HL-60 (cell line): ENCODE measurements around the gene IFNA5.

ENCODE experiments used
- GABPA ChIP-seq: IDR thresholded peaks from 2 replicates; pipeline ENCODE4 v1.6.1; 2012; ENCODE audit warnings: low read depth
- POLR2AphosphoS5 ChIP-seq: IDR thresholded peaks from 2 replicates; pipeline ENCODE4 v1.6.1; 2012; ENCODE audit warnings: low read depth
- SPI1 ChIP-seq: IDR thresholded peaks from 2 replicates; pipeline ENCODE4 v1.6.1; 2012; ENCODE audit warnings: low read depth, mild to moderate bottlenecking, borderline replicate concordance
- TF ChIP-seq, protein P1 (sequence below): IDR thresholded peaks from one replicate; pipeline ENCODE4 v1.5.1; 2011; ENCODE audit warnings: low read length, control low read depth, inconsistent platforms; ENCODE audit not compliant: insufficient read depth
- TF ChIP-seq, protein P2 (sequence below): IDR thresholded peaks from 2 replicates; pipeline ENCODE4 v1.6.1; 2012; ENCODE audit warnings: low read depth; ENCODE audit not compliant: insufficient replicate concordance

DNA sequence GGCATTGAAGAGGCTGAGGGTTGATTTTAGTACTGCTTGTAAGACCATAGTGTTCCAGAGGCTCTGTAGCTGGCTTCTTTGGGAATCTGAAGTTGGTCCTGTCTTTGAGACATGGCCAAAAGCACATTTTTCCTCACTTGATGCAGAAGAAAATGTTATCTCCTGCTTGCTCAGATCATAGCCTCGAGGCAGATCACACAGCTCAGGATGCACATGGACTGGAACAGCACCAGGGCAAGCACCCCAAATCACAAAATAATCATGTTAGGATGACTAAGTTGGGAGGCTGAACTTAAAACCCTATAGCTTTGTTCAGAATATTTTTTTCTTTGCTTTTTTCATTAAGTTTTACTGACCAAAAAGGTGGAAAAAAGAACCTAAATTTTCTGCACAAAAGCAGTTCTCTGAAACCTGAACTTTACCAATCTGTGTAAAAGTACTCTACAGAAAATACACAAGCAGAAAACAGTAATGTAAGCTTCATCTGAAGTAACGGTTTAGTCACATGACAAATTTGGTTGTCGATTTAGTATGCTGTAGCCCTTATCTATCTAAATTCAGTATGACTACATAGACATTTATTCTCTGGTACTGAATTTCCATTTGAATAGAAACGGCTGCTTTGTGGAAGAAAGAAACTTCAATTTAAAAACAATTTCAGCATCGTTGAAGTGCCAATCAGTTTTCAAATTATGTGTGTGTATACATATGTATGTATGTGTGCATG lies 26.7 kb upstream of the IFNA5 start:
- TF ChIP-seq, protein P1, sequence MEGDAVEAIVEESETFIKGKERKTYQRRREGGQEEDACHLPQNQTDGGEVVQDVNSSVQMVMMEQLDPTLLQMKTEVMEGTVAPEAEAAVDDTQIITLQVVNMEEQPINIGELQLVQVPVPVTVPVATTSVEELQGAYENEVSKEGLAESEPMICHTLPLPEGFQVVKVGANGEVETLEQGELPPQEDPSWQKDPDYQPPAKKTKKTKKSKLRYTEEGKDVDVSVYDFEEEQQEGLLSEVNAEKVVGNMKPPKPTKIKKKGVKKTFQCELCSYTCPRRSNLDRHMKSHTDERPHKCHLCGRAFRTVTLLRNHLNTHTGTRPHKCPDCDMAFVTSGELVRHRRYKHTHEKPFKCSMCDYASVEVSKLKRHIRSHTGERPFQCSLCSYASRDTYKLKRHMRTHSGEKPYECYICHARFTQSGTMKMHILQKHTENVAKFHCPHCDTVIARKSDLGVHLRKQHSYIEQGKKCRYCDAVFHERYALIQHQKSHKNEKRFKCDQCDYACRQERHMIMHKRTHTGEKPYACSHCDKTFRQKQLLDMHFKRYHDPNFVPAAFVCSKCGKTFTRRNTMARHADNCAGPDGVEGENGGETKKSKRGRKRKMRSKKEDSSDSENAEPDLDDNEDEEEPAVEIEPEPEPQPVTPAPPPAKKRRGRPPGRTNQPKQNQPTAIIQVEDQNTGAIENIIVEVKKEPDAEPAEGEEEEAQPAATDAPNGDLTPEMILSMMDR = no peak
- TF ChIP-seq GABPA (no peak), SPI1 (no peak), POLR2AphosphoS5 (no peak)
- TF ChIP-seq, protein P2, sequence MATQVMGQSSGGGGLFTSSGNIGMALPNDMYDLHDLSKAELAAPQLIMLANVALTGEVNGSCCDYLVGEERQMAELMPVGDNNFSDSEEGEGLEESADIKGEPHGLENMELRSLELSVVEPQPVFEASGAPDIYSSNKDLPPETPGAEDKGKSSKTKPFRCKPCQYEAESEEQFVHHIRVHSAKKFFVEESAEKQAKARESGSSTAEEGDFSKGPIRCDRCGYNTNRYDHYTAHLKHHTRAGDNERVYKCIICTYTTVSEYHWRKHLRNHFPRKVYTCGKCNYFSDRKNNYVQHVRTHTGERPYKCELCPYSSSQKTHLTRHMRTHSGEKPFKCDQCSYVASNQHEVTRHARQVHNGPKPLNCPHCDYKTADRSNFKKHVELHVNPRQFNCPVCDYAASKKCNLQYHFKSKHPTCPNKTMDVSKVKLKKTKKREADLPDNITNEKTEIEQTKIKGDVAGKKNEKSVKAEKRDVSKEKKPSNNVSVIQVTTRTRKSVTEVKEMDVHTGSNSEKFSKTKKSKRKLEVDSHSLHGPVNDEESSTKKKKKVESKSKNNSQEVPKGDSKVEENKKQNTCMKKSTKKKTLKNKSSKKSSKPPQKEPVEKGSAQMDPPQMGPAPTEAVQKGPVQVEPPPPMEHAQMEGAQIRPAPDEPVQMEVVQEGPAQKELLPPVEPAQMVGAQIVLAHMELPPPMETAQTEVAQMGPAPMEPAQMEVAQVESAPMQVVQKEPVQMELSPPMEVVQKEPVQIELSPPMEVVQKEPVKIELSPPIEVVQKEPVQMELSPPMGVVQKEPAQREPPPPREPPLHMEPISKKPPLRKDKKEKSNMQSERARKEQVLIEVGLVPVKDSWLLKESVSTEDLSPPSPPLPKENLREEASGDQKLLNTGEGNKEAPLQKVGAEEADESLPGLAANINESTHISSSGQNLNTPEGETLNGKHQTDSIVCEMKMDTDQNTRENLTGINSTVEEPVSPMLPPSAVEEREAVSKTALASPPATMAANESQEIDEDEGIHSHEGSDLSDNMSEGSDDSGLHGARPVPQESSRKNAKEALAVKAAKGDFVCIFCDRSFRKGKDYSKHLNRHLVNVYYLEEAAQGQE = no peak
